GM23248 (cell line): ENCODE results near the gene HIF1A. TPM values are rescaled to one million over a fixed set of nuclear protein-coding genes. Genes with fewer than 3 reads are reported as not detected.

Experiments
- DNase-seq: peaks from one replicate; pipeline ENCODE4 v3.0.0-alpha.2; 2015
- H2AFZ ChIP-seq: fragments of 200-600 bp; sonication (generic); 2 replicates; pipeline ENCODE4 v1.6.1; 2016; ENCODE audit warnings: antibody characterized with exemption
- H3F3A ChIP-seq: fragments of 200-600 bp; sonication (generic); 2 replicates; pipeline ENCODE4 v1.6.1; 2016; ENCODE audit warnings: mild to moderate bottlenecking, antibody characterized with exemption, mixed run types; ENCODE audit not compliant: insufficient read depth
- H3K27ac ChIP-seq: fragments of 200-600 bp; sonication (generic); 2 replicates; pipeline ENCODE4 v1.5.1; 2016; ENCODE audit warnings: mild to moderate bottlenecking
- H3K27me3 ChIP-seq: fragments of 200-600 bp; sonication (generic); replicated peaks from 2 replicates; pipeline ENCODE4 v1.6.1; 2016; ENCODE audit warnings: mild to moderate bottlenecking; ENCODE audit not compliant: insufficient read depth
- H3K36me3 ChIP-seq: fragments of 200-600 bp; sonication (generic); 2 replicates; pipeline ENCODE4 v1.6.1; 2016; ENCODE audit warnings: low read depth, mild to moderate bottlenecking
- H3K4me1 ChIP-seq: fragments of 200-600 bp; sonication (generic); 2 replicates; pipeline ENCODE4 v1.6.1; 2016; ENCODE audit warnings: mild to moderate bottlenecking; ENCODE audit not compliant: insufficient read depth
- H3K4me2 ChIP-seq: fragments of 200-600 bp; sonication (generic); one replicate; pipeline ENCODE4 v1.6.1; 2016; ENCODE audit warnings: mild to moderate bottlenecking; ENCODE audit not compliant: unreplicated experiment
- H3K4me3 ChIP-seq: fragments of 200-600 bp; sonication (generic); 2 replicates; pipeline ENCODE4 v1.5.1; 2016; ENCODE audit warnings: mild to moderate bottlenecking
- H3K79me2 ChIP-seq: fragments of 200-600 bp; sonication (generic); 2 replicates; pipeline ENCODE4 v1.6.1; 2016; ENCODE audit warnings: mild to moderate bottlenecking; ENCODE audit not compliant: insufficient read depth
- H3K9ac ChIP-seq: fragments of 200-600 bp; sonication (generic); 2 replicates; pipeline ENCODE4 v1.6.1; 2016; ENCODE audit warnings: mild to moderate bottlenecking
- H3K9me2 ChIP-seq: fragments of 200-600 bp; sonication (generic); 2 replicates; pipeline ENCODE4 v1.6.1; 2016; ENCODE audit warnings: mixed run types, mild to moderate bottlenecking, moderate library complexity; ENCODE audit not compliant: insufficient read depth
- H3K9me3 ChIP-seq: fragments of 200-600 bp; sonication (generic); one replicate; pipeline ENCODE4 v1.6.1; 2017; ENCODE audit warnings: low read depth
- H4K20me1 ChIP-seq: fragments of 200-600 bp; sonication (generic); 2 replicates; pipeline ENCODE4 v1.6.0; 2016; ENCODE audit not compliant: insufficient read depth
- EZH2 ChIP-seq: fragments of 200-600 bp; sonication (generic); IDR thresholded peaks from 2 replicates; pipeline ENCODE4 v1.6.1; 2018; ENCODE audit warnings: antibody characterized with exemption, mild to moderate bottlenecking; ENCODE audit not compliant: insufficient read depth, poor library complexity, severe bottlenecking
- EZH2phosphoT487 ChIP-seq: fragments of 200-600 bp; sonication (generic); IDR thresholded peaks from 2 replicates; pipeline ENCODE4 v1.6.1; 2018; ENCODE audit warnings: antibody characterized with exemption, moderate library complexity, mild to moderate bottlenecking, low read depth; ENCODE audit not compliant: insufficient read depth
- WGBS, 2 experiments: methylation state at CpG; one replicate each; pipeline ENCODE4 v1.1.6; 2015 to 2017; ENCODE audit warnings: low lambda C conversion rate in 2 of 2, low coverage in 1 of 2; ENCODE audit errors: missing lambda C conversion rate in 2 of 2; 5-methylcytosine and 5-hydroxymethylcytosine counted together
- in situ Hi-C: fragments of 300-500 bp; cut with MboI; formaldehyde crosslinking; loops from 2 replicates; pipeline ENCODE4 v1.15.0; 2020
- polyA plus RNA-seq: library from polyadenylated mRNA; unstranded; fragments of >200 nt; fragmentation: Nextera tagmentation; extraction: Ambion mirVana; gene quantifications from 2 replicates; pipeline ENCODE4 v1.2.1, GENCODE V29; 2016
- total RNA-seq: library from RNA; depleted of rRNA; stranded (reverse); fragments of >200 nt; shearing (Covaris generic); gene quantifications from 2 replicates; pipeline ENCODE4 v1.2.3, GENCODE V29; 2014

HIF1A gene
- total and polyA plus RNA-seq, 2 experiments from 2014 or later = 907 to 1,114 TPM

GRCh38 chr14:61750708-61751474 lies 55.6 kb downstream of the HIF1A start:
- Histone ChIP-seq H3K4me2 (peak overlapping the region; percentile 66), H3F3A (peaks cover 95% of the 10 kb centered on the region), H3K4me1 (peaks cover 84% of the 10 kb centered on the region), H3K9ac (peak overlapping the region; percentile 65), H3K36me3 (peaks cover 61% of the 10 kb centered on the region), H4K20me1 (no peaks in the 10 kb centered on the region; the same call in 1 of the 2 replicates), H3K9me3 (no peaks in the 10 kb centered on the region), H3K27me3 (no peaks in the 10 kb centered on the region), H3K4me3 (peak overlapping the region; percentile 66), H3K9me2 (no peaks in the 10 kb centered on the region), H3K79me2 (peaks cover 48% of the 10 kb centered on the region), H3K27ac (peak overlapping the region; percentile 75), H2AFZ (no peak overlapping the region)
- peak; percentile 87 for DNase-seq
- TF ChIP-seq EZH2 (no peak), EZH2phosphoT487 (no peak)
- in situ Hi-C loops = loop anchor here (25.0 kb wide), 1 partner anchor 289 kb away; no protein-coding TSS in a partner anchor
- WGBS, 2 experiments = 7 to 9% methylated on average over 45 to 54 of the region's 54 CpGs

- Histone ChIP-seq H4K20me1 (no peaks in the 10 kb centered on the region; the same call in 1 of the 2 replicates), H3K4me2 (peak overlapping the region; percentile 24), H3K9me3 (no peaks in the 10 kb centered on the region), H3K27ac (peak overlapping the region; percentile 75), H3K4me3 (peak overlapping the region; percentile 66), H3F3A (peaks cover 95% of the 10 kb centered on the region), H3K4me1 (peaks cover 84% of the 10 kb centered on the region), H2AFZ (no peak overlapping the region), H3K9me2 (no peaks in the 10 kb centered on the region), H3K36me3 (peaks cover 56% of the 10 kb centered on the region), H3K9ac (peak overlapping the region; percentile 65), H3K27me3 (no peaks in the 10 kb centered on the region), H3K79me2 (peaks cover 42% of the 10 kb centered on the region)
- peak; percentile 25 for DNase-seq
- TF ChIP-seq EZH2phosphoT487 = no peak
- TF ChIP-seq EZH2 = no peak
- 45 to 52% methylated on average over 8 of the region's 8 CpGs for WGBS, 2 experiments
- in situ Hi-C loops = loop anchor here (25.0 kb wide), 1 partner anchor 289 kb away; no protein-coding TSS in a partner anchor
Measured at GRCh38 chr14:61751475-61751989, 56.2 kb downstream of the HIF1A start.

GRCh38 chr14:61752626-61753025 lies 57.3 kb downstream of the HIF1A start:
- no peaks in the 10 kb centered on the region for H3K9me2 ChIP-seq
- H3K79me2 ChIP-seq = peaks cover 31% of the 10 kb centered on the region
- peaks cover 45% of the 10 kb centered on the region for H3K36me3 ChIP-seq
- TF ChIP-seq EZH2phosphoT487 (no peak), EZH2 (no peak)
- no peaks in the 10 kb centered on the region for H3K9me3 ChIP-seq
- no peak overlapping the region for H2AFZ ChIP-seq
- H3K4me2 ChIP-seq = peak overlapping the region; percentile 24
- peaks cover 90% of the 10 kb centered on the region for H3F3A ChIP-seq
- no peaks in the 10 kb centered on the region for H4K20me1 ChIP-seq
- WGBS, 2 experiments = 61 to 79% methylated on average over 4 of the region's 4 CpGs
- H3K4me1 ChIP-seq = peaks cover 74% of the 10 kb centered on the region
- H3K9ac ChIP-seq = no peak overlapping the region
- peak overlapping the region; percentile 75 for H3K27ac ChIP-seq
- no peak overlapping the region for H3K4me3 ChIP-seq
- DNase-seq = peak; percentile 49
- in situ Hi-C loops = loop anchor here (25.0 kb wide), 1 partner anchor 290 kb away; no protein-coding TSS in a partner anchor
- H3K27me3 ChIP-seq = no peaks in the 10 kb centered on the region

- H3K4me2 ChIP-seq = no peak overlapping the region
- H3K36me3 ChIP-seq = peaks cover 35% of the 10 kb centered on the region
- H3K9me2 ChIP-seq = no peaks in the 10 kb centered on the region
- H3K4me3 ChIP-seq = no peak overlapping the region
- peaks cover 64% of the 10 kb centered on the region for H3K4me1 ChIP-seq
- in situ Hi-C loops = loop anchor here (25.0 kb wide), 1 partner anchor 291 kb away; no protein-coding TSS in a partner anchor
- H3K27ac ChIP-seq = peak overlapping the region; percentile 75
- no peaks in the 10 kb centered on the region for H3K27me3 ChIP-seq
- peaks cover 21% of the 10 kb centered on the region for H3K79me2 ChIP-seq
- no peaks in the 10 kb centered on the region for H4K20me1 ChIP-seq
- H3F3A ChIP-seq = peaks cover 82% of the 10 kb centered on the region
- DNase-seq = peak; percentile 58
- no peak overlapping the region for H3K9ac ChIP-seq
- H2AFZ ChIP-seq = no peak overlapping the region
- TF ChIP-seq EZH2phosphoT487 (no peak), EZH2 (no peak)
- H3K9me3 ChIP-seq = no peaks in the 10 kb centered on the region
Measured at GRCh38 chr14:61753631-61754030, 58.3 kb downstream of the HIF1A start.
